ENCODE data around the gene MOCS1.

MOCS1 gene

DNA sequence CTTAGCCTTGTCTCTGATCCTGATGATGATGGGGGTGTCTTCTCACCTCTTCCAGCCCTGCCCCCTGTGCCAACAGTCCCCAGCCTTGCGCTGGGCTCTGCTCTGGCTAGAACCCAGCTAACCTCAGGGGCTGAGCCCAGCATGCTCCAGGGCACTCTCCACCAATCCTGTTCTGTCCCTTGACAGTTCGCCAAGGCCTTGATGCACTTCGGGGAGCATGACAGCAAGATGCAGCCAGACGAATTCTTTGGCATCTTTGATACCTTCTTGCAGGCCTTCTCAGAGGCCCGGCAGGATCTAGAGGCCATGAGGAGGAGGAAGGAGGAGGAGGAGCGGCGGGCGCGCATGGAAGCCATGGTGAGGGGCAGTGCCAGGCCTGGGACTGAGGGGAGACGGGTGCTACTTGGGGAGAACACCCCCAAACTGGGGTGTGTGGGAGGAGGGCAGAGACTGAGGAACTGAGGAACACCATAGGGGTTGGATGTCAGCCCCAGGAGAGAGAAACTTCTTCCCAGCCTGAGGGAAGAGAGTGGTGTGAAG, 33.1 kb downstream of the MOCS1 start:
- DNase-seq: no peak

DNA sequence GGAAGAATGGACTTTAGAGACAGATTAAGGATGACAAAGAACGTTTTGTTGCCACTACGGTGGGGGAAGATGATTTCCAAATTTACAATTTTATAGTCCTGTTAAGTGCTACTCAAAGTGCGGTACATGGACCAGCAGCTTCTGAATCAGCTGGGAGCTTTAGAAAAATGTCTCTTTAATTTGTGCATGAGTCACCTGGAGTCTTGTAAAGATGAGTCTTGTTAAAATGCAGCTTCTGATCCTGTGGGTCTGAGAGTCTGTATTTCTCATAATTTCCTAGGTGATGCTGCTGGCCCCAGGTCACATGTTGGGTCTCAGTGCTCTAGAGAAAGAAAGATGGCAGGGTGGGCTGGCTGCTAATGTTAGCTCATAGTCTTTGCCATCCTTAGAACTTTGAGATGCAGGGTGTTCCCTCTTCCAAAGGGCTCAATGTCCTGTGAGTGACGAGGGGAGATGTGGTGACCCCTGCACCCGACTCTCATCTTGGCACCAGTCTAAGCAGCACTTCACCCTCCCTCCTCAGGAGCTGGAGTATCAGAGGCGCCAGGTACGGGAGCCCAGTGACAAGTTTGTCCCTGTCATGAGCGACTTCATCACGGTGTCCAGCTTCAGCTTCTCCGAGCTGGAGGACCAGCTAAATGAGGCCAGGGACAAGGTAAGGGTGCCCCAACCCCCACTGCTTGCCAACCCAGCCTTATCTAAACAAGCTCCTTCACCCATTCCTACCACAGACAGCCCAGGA, 34.5 kb downstream of the MOCS1 start:
- DNase-seq: no peak

DNA sequence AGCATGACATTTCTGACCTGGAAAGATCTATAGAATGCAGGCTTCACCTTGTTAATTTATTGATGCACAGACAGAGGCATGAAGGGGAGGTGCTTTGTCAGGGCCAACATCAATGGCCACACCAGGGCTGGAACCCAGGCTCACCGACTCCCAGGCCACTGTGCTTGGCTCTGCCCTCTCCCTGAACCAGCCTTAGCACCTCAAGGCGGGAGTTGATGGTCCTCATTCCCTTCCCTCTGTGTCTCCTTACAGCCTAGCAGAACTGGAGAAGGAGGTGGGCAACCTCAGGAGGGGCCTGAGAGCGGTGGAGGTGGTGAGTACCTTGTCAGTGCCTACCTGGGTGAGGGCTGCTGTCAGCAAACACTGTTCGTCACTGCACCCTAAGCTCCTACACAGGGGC, 35.6 kb downstream of the MOCS1 start:
- DNase-seq: no peak

DNA sequence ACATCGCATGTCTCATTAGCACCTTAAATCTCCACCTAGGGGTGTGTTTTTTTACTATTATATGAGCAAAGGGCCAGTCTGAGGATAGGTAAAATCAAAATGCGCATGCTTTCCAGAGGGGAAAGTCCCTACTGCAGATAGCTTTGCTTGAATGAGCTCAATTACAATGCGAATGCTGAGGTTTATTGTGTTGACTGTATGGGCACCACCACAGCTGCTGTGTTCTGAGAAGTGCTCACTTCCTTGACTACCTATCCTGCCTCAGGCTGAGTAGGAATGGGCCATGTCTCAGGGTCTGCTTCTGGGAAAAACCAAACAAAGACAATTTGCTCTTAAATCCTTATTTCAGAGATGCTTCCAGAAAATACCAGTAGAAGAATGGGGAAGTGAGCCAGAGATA, 36.6 kb downstream of the MOCS1 start:
- no peak for DNase-seq

DNA sequence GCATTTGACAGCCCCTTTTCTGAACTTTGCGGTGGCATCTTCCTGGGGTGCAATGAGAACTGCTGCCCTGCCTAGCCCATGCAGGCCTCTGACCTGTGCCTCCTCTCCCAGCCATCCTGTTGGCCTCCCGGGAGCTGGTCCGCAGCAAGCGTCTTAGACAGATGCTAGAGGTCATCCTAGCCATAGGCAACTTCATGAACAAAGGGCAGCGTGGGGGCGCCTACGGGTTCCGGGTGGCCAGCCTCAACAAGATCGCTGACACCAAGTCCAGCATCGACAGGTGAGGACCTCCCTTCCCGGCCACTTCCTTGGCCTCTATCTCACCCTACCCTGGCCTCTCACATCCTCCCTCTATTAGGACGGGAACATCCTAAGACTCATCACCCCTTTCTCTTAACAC, 37.6 kb downstream of the MOCS1 start:
- DNase-seq: no peak

DNA sequence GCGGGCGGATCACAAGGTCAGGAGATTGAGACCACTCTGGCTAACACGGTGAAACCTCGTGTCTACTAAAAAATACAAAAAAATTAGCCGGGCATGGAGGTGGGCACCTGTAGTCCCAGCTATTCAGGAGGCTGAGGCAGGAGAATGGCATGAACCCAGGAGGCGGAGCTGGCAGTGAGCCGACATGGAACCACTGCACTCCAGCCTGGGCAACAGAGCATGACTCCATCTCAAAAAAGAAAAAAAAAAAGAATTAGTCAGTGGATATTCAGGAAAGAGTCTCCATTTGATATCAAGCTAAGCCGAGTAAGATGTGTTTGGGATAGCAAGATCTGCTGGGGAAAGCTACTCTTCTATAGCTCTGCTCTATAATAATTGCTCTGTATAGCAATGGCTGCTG, 41.0 kb downstream of the MOCS1 start:
- no peak for DNase-seq

DNA sequence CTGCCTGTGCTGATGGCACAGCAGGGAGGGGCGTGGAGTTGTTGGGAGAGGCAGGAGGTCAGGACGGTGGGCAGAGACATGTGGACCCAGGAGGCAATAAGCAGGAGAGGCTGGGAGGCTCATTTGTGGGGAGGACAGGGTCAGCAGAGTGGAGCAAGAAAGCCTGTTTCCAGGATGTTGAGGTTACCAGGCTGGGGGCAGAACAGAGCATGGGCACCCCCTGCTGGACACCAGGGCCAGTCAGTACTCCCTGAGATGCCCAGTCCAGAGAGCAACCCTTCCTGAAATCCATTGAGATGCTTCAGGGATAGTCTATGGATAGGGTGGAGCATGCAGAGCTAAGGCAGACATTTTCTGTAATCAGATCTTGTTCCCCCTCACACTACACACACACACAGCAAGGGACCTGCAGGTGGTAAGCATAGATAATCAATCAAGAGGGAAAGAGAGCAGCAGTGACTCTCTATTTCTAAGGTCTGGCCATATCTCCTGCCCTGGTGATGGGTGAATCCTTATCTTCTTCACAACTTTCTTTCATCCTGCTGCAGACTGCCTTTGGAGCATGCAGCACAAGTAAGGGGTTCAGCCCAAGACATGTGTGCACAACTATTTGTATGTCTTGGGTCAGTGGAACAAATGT, 41.7 kb downstream of the MOCS1 start:
- no peak for DNase-seq

DNA sequence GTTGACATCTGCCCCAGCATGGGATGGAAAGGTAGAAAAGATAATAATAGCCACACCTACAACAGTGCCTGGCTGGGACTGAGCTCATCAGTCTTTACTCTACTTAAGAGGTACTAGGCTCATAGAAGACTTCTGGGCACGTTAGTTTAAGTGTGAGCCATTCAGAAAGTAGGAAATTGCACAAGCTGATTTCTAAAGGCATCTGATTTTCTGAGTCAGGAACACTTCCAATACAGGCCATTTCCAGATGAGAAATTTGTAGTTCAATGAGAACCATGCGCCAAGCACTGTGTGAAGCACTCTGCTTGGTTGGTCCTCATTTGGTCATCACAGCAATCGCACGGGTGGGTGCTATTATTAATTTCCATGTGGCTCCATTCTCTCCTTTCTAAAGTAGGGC, 42.3 kb downstream of the MOCS1 start:
- no peak for DNase-seq

DNA sequence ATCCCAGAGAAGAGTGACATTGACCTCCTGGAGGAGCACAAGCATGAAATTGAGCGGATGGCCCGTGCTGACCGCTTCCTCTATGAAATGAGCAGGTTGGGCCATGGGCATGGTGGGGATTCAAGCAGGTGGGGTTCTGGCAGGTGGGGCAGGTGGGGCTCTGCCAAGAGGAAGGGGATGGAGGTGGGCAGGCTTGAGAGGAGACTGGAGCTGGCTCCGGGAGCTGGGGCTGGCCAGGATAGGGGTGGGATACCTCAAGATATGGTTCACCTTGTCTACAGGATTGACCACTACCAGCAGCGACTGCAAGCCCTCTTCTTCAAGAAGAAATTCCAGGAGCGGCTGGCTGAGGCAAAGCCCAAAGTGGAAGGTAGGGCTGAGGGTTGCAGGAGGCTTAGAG, 42.9 kb downstream of the MOCS1 start:
- DNase-seq: no peak

DNA sequence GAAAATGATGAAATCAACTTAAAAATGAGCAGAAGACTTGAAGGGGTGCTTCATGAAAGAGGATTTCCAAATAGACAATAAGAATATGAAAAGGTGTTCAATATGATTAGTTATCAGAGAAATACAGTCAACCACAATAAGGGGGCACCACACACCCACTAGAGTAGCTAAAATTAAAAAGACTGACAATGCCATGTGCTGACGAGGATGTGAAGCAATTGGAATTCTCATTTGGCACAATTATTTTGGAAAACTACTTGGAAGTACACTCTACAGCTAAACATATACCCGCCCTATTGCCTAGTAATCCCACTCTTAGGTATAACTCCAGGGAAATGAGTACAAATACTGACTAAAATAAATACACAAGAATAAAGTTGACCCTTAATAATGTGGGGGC, 45.0 kb downstream of the MOCS1 start:
- no peak for DNase-seq

DNA sequence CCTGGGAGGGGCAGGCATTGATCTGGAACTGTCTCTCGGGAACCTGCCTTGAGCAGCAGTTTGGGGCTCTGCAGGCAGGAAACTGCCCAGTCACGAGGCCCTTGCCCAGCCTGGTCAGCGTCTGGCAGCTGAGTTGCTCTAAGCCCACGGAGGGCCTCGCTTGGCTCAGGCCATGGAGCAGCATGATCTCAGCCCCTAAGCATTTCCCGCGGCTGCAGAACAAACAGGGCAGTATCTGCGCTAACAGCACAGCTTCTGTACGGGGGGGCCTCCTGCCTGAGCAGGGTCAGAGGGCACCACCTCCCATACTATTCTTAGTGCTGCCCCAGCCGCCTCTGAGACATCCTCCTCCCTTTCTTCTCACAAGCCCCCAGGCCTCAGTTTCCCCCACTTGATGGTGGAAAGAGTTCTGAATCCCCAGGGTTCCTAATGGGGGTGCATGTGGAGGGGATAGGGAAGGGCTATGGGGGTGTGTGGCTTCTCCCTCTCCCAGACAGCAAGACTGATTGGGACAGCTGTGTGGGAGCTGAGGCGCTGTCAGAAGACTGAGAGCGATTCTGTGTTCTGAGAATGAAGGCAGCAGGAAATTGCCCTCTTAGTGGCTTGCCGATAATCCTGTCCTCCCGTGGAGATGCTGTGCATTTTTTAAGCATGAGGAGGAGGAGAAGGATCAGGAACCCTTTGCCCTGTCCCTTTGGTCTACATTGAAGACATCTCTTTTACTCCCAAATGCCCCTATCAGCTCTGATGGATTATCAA, 46.4 kb downstream of the MOCS1 start:
- DNase-seq: no peak

DNA sequence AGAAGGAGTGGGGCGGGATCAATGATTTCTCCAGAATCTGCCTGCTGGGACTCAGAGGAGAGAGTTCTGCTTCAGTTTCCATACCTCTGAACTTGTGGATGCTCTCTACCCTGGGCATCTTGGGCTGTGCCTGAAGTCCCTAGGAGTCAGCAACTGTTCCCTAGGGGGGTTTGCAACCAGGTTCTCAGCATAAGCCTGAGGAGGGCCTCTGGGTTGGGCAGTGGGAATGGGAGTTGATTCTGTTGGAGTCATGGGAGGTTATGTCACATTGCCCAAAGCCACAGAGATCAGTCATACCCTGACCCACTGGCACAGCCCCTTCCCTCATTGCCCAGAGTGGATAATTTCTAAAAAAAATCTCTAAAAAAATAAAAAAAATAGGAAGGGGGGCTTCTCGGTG, 47.4 kb downstream of the MOCS1 start:
- DNase-seq: no peak

DNA sequence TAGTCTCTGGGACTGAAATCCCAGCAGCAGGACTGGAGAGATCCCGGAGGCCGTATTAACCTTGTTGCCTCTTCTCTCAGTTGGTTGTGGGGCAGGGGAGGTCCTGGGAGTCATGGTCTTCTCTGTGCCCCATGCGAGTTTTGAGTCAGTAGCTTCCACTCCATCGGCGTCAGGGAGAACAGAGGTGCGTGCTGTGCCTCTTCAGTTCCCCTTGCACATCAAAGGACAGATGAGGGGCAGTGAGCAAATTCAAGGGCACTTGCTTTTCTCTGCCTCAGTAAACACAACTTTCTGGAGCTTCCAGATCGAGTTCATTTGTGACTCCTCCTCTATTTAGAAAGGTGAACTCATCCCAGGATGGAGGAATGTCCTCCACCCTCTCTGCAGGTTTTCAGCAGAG, 48.6 kb downstream of the MOCS1 start:
- no peak for DNase-seq

DNA sequence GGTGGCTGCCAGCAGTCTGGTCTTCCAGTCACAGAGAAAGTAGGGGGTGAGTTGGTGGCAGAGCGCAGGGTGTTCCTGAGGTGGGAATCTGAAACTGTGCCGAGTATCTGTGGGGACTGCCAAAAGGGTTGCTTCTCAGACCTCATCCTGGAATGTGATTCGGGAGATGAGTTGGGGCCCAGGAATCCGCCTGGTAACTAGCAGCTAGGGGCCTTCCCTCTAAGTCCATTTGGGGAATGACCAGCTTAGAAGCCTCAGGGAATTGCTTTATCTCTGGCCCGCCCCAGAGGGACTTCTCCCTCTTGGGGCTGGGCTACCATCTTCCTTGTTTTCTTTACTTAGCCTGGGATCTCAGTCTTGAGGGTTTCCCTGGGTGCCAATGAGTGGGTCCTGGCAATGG, 49.6 kb downstream of the MOCS1 start:
- DNase-seq: no peak

DNA sequence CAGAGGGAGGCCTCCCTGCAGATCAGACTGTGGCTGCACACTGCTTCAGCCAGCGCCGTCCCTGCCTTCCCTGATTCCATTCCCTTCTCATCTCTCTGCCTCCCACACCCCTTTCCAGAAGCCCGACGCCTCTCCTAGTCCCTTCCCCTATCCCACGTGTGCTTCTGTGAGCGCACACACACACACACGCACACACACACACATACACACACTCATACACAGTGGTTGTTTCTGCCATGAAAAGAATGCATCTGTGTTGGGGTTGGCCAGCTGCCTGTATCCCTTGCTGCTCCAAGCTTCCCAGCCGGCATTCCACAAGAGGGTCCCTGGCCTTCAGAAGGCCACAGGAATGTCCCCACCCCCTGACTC, 51.7 kb downstream of the MOCS1 start:
- DNase-seq: no peak

DNA sequence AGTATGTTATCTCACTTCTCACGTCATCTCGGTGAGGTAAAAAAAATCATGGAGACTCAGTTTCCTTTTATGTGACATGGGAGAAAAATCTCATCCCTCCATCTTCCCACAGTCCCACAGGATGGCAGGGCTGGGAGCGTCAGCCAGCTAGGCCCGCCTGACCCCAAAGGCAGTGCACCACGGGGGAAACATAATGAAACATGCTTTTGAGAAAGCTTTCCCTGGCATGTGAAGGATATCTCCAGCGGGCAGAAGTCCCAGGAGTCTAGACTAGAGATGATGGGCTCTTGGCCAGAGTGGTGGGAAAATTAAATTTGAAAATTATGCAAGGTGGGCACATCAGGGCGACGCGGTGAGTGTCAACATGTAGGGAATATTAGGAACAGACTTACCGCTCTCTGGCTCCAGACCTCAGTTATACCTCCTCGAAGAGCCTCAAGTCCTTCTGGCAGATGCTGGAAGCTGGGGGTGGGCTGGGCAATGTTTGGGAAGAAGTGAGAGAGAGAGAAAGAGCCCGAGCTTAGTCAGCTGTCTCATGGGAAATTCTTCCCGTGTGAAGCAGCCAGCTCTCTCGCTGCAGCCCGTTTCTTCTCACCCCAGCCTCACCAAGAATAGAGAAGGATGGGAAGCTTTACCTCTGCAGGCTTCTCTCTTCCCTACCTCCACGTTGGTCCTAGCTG, 52.3 kb downstream of the MOCS1 start:
- no peak for DNase-seq

DNA sequence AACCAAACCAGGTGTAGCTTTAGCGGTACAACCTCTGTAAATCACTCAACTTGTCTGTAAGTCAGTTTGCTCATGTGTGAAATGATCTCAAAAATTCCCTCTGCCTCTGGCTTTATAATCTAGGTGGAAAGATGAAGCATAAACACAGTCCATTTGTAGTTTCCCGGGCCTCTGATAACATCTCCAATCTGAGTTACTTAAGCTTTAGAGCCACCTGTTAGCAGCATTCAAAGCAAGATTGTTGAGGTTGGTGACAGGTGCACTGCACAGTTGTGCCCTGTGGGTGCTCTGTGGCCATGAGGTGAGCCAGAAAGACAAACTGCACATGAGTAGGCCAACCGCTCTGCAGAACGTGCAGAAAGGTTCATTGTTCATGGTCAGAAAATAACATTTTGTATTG, 53.7 kb downstream of the MOCS1 start:
- no peak for DNase-seq

DNA sequence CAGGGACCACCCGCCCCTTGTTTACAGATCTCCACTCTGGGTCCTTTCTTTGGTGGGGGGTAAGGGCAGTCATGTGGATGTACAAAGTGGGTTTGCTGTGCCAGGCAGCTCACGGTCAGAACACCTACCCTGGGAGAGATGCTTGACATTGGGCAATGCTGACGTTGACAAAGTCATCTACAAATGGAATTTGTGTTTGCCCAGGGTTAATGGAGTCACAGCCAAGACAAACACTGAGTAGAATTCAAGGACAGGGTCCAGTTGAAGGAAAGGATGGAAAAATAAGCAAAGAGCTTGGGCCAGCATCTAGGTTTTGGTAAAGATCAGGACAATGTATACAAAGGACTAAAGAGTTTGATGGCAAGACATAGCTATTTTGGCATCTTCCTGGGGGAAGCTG, 54.7 kb downstream of the MOCS1 start:
- no peak for DNase-seq

DNA sequence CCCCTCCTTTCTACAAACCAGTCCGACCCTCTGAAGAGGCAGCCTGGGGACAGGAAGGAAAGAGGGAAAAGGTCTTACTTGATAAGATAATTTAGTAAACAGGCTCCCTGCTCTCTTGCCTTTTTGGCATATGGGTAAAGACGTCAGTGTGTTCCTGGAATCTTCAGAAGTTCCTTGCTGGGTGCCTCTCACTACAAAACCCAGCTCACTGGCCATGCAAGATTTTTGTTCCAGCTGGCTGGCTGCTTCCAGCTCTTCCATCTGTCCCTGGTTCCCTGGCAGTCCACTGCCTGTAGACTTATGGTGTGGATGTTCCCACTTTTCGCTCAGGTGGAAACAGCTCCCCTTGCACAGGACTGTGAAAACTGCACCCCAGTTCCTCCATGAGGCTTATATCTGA, 57.4 kb downstream of the MOCS1 start:
- DNase-seq: no peak

DNA sequence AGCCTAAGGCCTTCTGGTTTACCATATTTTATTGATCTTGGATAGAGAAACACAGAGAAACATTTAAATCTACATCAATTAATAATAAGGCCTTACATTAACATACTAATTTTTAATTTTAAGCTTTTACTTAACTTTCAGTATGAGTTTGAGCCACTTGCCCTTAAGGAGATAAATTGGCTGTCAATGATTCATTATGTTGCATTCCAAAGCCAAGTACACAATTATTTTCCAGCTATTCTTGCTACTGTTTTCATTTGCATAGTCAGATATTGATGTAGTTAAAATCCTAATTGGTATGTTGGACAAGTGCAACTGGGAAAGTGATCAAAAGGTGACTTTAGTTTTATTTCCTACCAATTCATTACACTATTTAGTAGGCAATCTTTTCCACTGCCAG, 58.2 kb downstream of the MOCS1 start:
- DNase-seq: no peak

DNA sequence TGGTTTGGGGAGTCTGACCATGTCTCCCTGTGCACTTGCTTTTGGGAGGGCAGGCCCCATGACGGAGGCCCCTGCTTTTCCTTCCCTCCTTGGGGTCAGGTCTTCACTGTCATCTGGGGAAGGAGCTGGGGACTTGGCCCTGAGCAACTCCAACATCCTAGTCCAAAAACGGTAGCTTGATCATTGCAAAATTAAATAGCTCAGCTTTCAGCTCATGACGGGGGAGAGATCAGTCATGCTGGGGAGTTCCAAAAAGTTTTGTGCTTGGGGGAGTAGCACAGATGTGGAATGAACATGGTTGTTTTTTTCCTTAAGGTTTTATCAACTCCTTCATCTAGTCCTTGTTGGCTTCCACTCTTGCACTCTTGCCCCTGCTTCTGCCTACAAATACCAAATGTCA, 60.8 kb downstream of the MOCS1 start:
- no peak for DNase-seq

DNA sequence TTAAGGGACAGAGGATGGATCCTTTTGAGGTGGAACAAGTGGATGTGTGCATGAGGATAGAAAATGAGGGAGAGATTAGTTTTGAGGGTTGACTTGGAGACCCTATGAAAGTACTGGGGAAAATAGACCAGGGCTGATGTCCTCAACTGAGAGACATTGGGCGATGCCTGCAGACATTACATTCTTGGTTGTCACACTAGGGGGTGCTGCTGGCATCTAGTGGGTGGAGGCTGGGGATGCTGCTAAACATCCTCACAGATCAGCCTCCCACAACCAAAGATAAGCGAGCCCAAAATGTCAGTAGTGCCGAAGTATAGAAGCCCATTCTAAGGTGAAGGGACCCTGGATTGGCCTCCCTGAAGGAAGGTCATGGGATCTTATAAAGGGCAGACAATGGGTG, 63.3 kb downstream of the MOCS1 start:
- DNase-seq: no peak

DNA sequence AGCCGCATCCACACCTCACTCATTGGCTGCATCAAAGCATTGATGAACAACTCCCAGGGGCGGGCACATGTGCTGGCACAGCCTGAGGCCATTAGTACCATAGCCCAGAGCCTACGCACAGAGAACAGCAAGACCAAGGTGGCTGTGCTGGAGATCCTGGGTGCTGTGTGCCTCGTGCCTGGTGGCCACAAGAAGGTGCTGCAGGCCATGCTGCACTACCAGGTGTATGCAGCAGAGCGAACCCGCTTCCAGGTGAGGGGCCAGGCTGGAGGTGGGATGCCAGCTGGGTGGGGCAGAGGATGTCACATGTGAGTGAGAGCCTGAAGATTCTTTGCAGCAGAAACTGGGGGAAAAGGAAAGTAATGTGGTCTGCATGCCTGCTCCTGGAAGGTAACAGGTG, 66.7 kb downstream of the MOCS1 start:
- DNase-seq: no peak
